HG03064 (cell line): Measurements from ENCODE around the gene CHST13.

Source experiments
- ATAC-seq: cut with Tn5 transposase; IDR thresholded peaks from one replicate; pipeline ENCODE4 v1.9.1; 2021; ENCODE audit warnings: low read depth; ENCODE audit not compliant: unreplicated experiment

The CHST13 gene

DNA sequence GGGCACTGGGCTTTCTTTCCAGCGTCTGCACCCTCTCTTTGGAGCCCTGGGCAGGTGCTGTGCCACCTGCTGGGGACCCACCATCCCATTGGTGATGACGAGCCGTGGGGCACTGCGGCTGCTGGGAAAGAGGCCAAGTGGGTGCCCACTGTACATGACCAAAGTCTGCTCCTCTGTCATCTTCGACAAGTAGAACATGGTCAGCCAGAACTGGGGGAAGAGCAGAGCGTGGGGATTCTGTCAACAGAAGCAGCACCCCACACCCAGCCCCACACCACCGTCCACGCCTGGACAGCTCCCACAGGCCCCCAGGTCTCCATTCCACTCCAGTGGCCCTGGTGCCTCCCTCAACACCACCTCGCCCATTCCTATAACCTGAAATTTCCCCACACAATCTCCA lies 16.1 kb upstream of the CHST13 start:
- ATAC-seq = no peak

DNA sequence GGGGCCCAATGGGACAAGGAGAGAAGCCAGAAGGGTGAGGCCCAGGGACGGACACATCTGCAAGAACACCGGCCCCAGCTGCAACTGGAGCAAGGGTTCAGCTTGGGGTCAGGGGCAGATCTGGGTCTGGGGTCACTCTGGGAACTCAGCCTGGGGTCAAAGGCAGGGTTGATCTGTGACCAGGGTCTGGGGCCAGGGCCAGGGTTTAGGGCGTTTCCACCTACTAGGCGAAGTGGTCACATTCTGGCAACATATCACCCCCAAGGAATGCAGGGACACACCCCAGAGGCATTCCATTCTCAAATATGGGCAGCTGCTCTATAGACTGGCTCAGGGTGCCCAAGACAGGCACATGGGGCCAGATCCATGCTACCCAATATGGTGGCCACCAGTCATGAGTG lies 15.4 kb upstream of the CHST13 start:
- ATAC-seq = no peak

DNA sequence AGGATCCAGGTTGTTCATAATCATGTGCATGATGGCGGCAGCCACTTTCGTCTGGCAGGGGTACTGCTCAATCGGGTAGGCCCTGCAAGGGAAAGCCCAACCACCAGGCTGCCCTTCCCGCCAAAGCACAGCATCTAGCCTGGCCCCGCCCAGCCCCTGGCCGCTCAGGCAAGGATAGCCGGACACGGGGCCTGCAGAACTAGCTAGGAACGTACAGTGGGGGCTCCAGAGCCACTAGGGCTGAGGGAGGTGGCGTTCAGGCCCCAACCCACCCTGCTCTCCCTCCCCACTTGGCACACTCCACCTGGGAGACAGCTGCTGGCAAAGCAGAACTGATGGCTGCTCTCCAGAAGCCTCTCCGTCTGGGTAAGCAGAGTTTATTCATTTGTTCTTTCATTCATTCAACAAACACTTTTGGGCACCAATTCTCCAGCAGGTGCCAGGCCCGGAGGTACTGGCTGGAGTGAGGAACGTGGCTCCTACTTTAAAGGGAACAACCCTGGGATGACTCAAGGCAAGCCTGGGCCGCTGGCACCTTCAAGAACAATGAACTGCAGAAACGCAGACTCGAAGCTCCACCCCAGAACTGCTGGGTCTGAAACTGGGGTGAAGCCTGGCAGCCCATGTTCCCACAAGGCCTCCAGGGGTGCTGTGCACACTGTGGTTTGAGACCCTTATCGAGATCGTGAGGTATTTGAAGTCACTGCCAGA lies 14.2 kb upstream of the CHST13 start:
- ATAC-seq = no peak

DNA sequence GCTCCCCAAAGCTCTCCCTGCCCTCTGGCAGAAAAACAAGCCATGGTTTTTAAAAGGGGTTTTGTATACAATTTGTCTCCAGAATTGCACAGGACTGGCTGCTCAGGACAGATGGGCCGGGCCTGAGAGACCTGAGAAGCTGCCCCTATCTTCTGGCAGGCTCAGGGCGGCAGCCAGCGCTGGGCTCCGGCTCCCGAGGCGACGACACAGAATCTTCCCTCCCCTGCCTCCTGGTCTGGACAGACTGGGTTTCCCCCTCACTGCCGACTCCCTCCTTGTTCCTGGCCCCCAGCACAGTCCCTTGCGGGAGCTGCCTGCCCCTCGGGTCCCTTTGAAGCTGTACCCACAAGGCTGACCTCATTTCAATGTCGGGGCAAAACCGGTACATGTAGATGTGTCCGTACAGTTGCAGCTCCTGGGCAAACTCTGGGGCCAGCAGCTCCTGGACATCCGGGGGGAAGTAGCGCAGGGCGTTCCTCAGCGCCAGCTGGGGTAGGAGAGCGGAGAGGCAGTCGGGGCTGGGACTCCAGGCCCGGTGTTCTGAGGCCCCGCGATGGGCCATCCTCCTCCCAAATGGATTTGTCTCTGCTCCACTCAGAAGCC lies 13.5 kb upstream of the CHST13 start:
- ATAC-seq = no peak

DNA sequence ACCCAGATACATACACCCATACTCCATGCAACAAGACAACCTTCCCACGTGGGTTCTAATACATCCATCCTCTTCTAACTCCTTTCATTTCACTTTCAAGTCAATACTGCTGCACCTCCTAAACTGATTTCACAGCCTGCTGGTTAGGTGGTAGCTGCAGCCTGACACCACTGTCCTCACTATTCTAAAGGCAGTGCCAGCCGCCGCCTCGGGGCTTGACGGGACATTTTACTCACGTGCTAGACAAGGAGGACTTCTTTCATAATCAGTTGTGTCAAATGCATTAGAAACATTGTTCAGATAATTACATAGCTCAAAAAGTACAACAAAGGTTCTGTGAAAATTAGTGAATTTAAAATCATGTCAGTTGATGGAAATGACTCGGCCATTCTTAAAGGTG lies 12.7 kb upstream of the CHST13 start:
- ATAC-seq = no peak

DNA sequence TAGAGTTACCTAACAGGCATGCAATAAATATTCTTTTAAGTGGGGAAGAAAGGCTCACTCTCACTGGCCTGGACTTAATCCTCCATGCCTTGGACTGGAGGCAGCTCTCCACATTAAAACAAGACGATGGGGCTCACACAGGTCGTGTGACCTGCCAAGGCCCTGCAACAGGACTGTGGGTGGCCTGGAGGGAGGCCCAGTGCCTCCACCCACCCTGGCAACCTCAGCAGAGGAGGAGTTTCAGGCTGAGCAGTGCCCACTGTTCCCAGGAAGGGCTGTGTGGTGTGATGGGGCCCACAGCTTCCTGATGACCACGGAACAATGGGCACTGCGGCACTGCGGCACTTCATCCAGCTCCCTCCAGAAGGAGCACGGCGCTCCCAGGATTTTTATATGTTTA lies 11.9 kb upstream of the CHST13 start:
- ATAC-seq = no peak

DNA sequence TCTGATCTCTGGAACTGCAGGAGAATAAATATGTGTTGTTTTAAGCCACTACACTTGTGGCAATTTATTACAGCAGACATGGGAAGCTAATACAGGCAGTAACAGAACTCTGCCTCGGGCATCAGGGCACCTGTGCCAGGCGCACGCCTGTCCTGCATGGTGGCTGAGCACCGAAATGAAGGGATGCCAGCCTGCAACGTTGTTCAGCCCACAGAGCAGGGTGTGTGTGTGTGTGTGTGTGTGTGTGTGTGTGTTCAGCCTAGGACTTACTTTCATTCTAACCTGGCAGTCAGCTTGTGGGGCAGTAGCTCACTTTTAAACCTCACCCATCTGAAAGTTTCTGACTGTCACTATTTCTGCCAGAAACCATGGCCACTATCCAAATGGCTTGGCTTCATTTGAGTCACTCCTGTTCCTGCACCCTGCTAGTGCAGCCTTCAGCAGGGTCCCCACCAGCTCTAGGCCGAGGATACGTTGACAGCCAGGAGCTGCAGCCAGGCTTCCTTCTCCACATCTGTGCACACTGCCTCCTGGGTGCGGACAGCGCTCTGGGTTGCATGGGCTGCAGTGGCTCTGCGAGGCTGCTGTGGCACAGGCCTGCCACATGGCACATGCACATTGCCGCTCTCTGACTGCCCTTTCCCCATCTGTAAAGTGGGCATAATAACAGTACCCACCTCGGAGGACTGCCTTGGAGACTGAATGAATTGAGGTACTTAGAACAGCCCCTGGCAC lies 10.9 kb upstream of the CHST13 start:
- no peak for ATAC-seq

DNA sequence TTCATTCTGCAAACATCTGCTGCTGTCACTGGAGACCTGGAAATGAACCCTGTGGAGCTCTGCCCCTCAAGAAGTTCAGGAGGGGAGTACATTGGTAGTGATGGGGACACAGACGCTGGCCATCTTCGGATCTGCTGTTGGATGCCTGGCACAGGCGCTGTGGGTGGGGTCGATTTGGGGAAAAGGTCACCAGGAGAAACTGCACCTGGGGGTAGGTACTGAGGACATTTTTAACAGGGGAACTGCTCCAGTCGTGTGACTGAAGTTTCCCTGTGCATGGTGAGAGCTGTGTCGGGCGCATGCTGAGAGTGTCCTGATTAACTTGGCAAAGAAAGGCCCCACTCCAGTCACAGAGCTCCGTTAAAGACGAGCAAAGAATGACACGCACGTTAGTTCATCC lies 9.8 kb upstream of the CHST13 start:
- no peak for ATAC-seq

DNA sequence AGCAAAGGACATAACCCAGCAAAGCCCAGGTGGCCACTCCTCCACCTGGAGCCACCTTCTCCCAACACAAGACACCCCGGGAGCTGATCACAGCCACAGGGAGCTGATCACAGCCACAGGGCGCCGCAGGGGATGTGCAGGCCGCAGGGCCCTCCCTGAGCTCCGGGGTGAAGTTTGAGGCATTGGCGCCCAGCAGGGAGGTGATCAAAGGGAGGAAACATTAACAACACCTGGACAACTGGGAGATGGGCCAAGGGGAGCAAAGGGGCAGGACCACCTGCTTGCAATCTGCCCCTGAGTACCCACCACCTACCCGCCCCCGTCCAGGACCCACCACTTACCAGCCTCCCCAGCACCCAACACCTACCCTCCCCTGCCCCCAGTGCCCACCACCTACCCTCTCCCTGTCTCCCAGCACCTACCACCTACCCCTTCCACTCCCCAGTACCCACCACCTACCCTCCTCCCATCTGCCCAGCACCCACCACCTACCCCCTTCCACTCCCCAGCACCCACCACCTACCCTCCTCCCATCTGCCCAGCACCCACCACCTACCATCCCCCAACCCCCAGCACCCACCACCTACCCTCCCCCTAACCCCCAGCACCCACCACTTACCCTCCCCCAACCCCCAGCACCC lies 8.8 kb upstream of the CHST13 start:
- ATAC-seq = no peak

DNA sequence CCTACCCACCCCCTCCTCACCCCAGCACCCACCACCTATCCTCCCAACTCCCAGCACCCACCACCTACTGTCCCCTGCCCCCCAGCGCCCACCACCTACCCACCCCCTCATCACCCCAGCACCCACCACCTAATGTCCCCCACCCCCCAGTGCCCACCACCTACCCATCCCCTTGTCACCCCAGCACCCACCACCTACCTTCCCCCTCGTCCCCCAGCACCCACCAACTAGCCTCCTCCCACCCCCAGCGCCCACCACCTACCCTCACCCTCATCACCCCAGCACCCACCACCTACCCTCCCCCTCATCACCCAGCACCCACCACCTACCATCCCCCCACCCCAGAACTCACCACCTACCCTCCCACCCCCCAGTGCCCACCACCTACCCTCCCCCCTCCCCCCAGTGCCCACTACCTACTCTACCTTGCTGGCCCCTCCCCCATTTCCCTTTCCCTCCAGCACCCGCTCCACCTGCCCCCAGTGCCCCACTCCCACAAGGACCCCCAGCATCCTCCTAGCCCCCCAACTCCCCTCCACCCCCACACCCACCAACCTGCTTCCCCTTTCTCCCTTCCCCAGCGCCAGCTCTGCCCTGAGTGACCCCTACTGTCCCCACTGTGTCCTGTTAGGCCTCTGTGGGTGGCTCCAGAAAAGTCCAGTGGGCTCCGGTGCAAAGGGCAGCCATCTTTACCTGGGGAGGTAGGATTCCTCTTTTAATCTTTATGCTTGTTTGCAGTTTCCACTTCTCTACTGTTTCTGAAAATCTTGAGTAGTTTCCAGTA lies 7.6 kb upstream of the CHST13 start:
- ATAC-seq = no peak

DNA sequence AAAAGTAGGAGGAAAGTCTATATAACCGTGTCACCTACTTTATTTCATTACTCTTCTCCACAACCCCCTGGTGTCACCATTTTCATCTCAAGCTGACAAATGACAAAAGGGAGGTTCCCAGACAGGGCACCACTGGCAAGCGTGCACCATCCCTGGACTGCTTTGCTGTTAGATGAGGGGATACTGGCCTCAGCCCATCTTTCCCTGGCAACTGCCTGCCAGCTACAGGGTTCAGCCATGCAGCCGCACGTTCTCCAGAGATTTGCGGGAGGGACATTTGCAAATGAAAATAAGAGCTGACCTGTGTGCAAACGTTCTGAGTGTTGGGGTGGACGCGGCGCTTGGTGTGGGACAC lies 7.0 kb upstream of the CHST13 start:
- ATAC-seq = no peak

DNA sequence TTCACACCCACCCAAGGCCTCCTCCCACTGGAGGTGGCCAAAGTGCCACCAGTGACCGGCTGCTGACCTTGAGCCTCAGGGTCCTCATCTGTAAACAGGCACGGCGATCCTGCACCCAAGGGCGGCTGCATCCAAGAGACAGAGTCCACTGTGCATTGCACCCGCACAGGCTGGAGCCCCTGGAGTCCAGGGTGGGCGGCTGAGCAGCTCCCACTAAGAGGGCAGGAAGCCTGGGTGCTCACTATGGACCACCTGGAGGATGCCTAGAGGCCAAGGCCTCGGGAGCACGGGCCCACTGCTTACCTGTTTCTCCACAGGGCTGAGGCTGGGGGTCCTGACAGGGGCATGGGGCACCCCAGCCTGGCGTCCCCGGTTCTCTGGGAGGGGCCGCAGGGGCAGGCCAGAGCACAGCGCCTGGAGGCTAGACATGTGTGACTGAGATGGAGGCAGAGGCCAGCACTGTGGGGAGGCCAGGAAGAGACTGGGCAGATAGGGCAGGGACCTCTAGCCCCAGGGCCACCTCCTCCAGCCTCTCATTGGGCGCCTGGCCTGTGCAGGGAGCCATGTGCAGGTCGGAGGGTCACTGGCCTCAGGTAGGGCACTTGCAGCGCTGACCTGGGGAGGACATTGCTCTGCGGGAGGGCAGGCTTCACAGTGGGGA lies 6.5 kb upstream of the CHST13 start, which contains the start of gene UROC1:
Gene UROC1 (minus strand): TSS at position 483 of the 661 bp plus-strand sequence. CDS start 54 bp downstream, at position 429.
- no peak for ATAC-seq

DNA sequence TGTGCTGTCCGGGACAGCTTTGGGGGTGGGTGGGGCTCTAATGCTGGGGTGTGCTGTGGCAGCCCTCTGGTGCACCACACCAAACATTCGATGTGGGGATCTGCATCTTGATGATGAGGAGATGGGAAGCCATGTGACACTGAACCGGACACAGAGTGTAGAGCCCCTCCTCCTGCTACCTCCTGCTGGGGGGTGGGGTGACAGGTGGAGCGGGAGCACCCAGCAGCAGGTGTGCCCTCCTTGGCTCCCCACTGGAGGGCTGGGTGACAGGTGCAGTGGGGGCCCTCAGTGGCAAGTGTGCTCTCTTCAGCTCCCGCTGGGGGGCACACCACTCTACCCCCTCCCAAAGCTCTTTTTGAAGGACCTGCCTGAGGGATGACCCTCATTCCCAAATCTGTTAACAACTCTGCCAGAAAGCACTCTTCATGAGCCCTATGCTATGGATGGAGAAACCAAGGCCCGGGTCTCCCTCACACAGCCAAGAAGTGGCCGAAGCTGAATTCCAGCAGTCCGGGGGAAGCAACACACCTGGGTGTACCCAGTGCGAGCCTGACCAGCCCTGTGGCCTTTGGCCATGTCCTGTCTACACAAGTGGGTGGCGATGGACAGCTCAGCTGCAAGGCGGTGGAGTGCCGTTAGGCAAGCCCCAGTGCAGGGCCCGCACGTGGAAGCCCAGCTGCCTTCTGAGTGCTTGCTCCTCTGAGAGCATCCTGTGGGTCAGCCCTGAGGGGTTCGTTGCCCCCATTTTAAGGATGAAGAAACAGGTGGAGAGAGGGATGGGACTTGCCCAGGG lies 5.8 kb upstream of the CHST13 start:
- no peak for ATAC-seq

DNA sequence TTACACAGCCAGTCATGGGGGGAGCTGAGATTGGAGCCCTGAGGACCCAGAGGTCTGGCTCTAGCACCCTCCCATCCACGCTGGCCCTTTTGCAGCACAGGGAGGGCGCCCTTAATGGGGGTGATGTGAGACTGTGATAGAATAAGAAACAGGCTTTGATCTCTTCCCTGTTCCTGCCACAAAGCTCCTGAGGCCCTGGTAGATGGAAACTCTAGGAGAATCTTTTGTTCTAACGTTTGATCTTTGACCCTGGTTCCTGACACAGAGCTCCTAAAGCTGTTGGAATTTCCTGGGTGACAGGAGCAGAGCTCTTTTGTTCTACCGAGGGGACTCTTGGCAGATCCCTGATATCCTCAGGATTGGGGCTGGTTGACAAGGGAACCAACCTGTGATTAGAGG lies 5.2 kb upstream of the CHST13 start:
- ATAC-seq = no peak

DNA sequence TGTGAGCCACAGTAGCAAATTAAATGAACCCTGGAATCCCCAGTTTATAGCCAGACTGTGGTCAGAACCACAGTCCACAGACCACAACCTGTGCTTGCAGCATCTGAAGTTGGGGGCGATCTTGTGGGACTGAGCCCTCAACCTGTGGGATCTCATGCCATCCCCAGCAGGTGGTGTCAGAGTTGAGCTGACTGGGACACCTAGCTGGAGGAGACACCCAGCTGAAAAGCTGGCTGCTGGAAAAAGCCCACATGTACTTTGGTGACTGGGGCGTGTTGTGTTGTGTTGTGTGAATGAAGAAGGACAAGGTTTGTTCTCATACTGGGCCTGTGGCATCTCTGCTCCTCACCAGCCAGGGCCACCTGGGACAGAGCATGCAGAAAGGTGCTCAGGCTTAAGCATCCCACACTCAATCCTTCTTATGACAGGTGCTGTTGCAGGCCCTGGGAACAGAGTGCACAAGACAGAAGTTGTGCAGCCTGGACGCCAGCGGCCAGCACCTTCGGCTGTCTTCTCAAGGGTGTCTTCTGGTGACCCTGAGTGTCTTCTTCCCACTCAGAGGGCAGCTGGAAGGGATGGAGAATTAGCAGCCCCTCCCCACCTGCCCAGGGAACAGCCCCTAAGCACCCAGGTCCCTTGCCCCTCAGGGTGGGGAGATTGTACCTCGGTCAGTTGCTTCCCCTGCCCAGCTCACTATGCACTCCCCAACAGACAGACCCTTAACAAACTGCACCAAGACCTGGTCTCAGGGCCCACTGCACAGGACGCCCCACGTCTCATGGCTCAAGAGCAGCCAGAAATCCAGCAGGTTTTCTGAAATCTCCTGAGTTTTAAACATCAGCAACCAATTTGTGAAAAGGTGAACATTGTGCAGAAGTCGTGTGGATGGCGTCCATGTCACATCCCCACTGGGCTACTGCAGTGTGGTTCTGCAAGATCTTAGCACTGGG lies 4.2 kb upstream of the CHST13 start:
- ATAC-seq = no peak

DNA sequence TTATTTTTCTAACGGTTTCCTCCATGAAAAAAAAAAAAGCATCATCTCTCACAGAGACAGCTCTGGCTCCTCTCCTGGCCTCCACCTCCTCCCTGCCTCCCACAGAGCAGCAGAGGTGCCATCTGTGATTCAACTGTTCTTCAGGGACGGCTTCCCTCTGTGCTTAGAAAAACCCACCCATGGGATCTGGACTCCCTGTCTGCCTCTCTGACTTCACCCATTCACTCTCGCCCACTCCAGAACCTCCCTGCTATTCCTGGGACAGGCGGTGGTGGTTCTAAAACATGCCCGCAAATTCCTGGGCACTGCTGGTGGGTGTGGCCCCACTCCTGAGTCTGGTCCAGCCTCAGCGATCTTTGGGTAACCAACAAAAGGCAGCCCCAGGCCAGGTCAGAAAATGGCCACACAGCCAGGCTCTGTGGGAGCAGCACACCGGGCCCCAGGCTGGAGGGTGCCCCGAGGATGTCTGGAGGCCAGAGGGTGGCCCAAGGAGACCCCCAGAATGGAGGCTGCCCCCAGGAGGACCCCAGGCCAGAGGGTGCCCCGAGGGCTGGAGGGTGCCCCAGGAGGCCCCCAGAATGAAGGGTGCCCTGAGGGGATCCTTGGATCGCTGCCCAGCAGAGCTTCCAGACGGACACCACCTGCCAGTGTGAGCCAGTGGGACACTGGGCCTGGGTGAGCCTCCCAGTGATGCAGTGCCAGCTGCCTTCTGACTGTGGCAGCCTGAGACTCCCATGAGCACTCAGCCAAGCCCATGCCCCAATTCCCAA lies 2.6 kb upstream of the CHST13 start:
- ATAC-seq = no peak

DNA sequence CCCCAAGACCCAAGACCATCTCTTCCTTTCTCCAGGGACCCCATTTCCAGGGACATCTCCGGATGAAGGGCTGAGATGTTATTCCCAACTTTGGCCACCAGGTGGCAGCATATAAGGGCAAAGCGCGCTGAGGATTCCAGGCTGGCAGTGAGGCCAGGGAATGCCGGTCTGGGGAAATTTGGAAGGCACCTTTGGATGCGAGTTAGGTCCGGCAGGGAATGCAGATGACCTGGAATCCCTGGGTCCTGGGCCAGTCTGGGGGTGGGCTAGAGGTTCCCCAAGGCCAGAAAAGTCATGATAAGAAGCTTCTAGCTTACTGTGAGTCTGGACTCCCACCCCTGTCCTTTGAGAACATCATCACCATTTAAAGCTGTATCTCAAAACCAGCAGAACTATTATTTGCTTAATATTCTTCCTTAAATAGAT lies 1.6 kb upstream of the CHST13 start:
- ATAC-seq = no peak
